ENCODE results near the gene AK8.

- no peak for TF ChIP-seq POLR2A (IDR thresholded peaks at IDR 0.05)
- TF ChIP-seq CTCF (IDR thresholded peaks at IDR 0.05), result no peak
These were observed 187.4 kb downstream of the AK8 start for GRCh38 chr9:132690696-132691095.
